ENCODE data around the gene METTL17.
"Not testable (repeated sequence)": the region's sequence is repeated elsewhere in the genome, so short reads cannot be mapped to it uniquely, and the experiment has no call there.

METTL17 gene

DNA sequence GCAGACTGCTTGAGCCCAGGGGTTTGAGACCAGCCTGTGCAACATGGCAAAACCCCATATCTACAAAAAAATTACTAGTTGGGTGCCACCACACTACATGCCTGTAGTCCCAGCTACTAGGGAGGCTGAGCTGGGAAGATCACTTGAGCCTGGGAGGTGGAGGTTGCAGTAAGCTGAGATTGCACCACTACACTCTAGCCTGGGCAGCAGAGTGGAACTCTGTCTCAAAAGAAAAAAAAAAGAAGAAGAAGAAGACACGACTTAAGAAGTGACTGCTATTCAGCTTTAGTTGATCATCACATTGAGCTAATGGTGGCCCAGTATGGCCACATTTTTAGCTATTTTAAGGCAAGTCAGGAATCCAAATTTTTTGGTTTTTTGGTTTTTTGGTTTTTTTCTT is 8.9 kb upstream of the METTL17 start:
- H3K36me3 Mint-ChIP-seq (ENCODE audit: low read depth), result no peaks in the 10 kb centered on the region
- no peaks in the 10 kb centered on the region for H3K4me1 Mint-ChIP-seq (ENCODE audit: low read depth)
- no peaks in the 10 kb centered on the region for H3K9me3 Mint-ChIP-seq
- H3K27ac Mint-ChIP-seq, result no peak overlapping the region
- H3K27me3 Mint-ChIP-seq, result peaks cover 12% of the 10 kb centered on the region
- H3K4me3 Mint-ChIP-seq, result no peak overlapping the region
- no peak for DNase-seq

DNA sequence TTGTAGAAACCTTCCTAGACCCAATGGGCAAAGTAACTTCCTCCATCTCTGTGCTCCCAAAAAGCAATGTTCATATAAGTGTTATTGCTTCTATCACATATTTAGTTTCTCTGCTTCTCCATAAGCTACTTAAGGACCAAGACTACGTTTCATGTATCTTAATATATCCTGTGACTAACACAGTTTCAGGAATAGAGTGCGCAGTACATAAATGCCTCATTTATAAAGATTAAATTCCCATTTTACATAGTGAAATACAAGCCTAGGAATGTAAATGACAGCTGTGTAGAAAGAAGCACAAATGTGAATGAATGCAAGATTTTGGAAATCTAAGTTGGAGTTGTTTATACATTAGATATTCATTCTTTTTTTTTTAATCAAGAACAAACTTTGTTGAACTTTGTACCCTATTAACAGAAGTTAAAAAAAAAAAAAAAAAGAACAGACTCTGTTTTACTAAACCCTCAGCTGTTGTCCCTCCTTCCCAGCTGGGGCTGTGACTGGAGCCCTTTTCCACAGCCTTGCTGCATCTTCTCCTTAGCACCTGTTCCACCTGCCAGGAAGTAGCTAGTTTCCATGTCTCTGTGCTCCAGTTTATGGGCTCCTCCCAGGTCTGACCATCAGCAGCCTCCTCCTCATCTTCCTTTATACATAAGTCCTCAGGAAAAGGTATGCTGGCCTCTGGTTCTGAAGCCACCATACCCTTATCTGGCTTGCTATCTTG is 7.0 kb upstream of the METTL17 start:
- Mint-ChIP-seq H3K36me3 (ENCODE audit: low read depth) (no peaks in the 10 kb centered on the region), H3K27me3 (peaks cover 12% of the 10 kb centered on the region), H3K4me3 (no peak overlapping the region), H3K27ac (no peak overlapping the region), H3K9me3 (no peaks in the 10 kb centered on the region), H3K4me1 (ENCODE audit: low read depth) (peaks cover 4% of the 10 kb centered on the region)
- DNase-seq, result no peak

DNA sequence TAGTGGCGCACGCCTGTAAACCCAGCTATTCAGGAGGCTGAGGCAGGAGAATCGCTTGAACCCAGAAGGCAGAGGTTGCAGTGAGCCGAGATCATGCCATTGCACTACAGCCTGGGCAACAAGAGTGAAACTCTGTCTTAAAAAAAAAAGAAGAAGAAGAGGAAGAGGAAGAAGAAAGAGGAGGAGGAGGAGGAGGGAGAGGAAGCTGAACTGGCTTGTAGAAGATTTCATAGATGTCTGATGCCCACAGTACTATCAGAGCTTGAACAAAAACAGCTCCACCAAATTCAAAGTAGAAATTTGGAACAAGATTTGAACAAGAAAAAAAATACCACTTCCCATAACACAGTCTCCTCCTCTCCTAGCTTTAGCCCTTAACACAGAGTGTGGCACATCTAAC is 4.1 kb upstream of the METTL17 start:
- H3K27me3 Mint-ChIP-seq; H3K4me3 Mint-ChIP-seq; DNase-seq; H3K36me3 Mint-ChIP-seq (ENCODE audit: low read depth); H3K27ac Mint-ChIP-seq; H3K9me3 Mint-ChIP-seq: not testable (repeated sequence)
- peaks cover 21% of the 10 kb centered on the region for H3K4me1 Mint-ChIP-seq (ENCODE audit: low read depth)

DNA sequence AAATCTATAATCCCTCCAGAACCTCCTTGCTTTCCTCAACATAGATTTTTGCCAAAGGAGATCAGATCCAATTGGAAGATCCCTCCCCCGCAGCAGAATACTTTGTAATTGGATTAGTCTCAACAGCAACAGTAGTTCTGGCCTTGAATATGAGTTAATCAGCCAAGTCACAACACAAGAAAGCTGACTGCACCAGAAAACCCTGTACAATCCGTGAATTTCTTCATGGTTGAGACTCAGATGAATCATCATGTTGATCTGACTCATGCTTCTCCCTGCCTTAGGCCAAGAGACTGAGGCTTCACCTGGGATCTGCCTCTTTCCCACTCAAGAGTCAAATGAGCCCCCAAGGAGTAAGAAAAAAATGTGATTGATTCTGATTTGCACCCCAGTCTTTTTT is 3.0 kb upstream of the METTL17 start:
- DNase-seq, result no peak
- Mint-ChIP-seq H3K27ac (no peak overlapping the region), H3K36me3 (ENCODE audit: low read depth) (peaks cover 17% of the 10 kb centered on the region), H3K9me3 (no peaks in the 10 kb centered on the region), H3K4me1 (ENCODE audit: low read depth) (peaks cover 30% of the 10 kb centered on the region), H3K4me3 (no peak overlapping the region), H3K27me3 (peaks cover 2% of the 10 kb centered on the region)

DNA sequence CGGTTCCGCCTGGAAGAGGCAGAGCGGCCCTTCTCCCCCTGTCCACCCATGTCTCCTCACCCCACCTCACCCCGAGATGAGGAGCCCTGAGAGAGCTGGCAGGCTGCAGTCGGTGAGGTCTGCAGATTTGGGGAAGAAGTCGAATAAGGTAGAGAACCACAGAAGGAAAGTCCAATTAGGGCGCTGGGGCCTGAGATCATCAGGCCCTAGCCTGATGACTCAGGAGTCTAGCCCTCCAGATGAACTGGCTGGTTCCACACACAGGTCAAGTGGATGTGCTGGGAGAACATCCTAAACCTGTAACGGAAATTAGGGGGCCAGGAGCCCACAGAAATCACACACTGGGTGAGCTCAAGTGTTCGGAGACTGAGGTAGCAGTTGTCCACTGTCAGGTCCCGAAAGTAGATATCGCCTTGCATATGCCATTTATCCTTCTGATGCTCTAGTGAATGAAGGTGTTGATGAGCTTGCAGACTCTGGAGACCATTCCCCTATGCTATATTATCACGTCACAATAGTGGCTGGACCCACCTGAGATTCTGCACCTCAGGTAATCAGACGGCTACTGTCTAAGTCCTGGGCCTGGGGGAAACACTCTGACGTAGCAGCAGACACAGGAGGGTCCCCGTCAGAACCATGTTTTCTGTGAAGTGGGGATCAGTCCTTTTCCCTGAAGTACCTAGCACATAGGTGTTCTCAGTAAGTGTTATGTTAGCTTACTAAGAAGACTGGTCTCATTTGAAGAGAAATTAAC is 886 bp upstream of the METTL17 start:
- DNase-seq, result no peak
- Mint-ChIP-seq H3K27me3 (no peaks in the 10 kb centered on the region), H3K9me3 (no peaks in the 10 kb centered on the region), H3K36me3 (ENCODE audit: low read depth) (peaks cover 38% of the 10 kb centered on the region), H3K4me3 (peak overlapping the region; percentile 43), H3K4me1 (ENCODE audit: low read depth) (peaks cover 37% of the 10 kb centered on the region), H3K27ac (peak overlapping the region; percentile 44)

DNA sequence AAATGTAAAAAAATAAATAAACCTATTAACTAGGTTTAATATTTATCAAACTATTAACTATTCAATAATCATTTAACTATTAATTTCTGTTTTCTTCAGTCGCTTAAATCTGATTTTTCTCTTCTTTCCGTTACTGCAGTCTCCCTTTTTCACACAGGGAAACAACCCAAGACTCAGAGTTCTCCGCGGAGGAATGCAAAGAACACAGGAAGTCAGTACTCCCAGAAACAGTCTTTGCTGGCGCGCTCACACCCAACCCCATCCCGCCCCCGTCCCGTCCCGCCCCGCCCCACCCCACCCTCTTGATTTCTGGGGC is 351 bp upstream of the METTL17 start:
- H3K36me3 Mint-ChIP-seq (ENCODE audit: low read depth), result peaks cover 44% of the 10 kb centered on the region
- H3K9me3 Mint-ChIP-seq, result no peaks in the 10 kb centered on the region
- H3K27ac Mint-ChIP-seq, result peak overlapping the region; percentile 87
- H3K4me3 Mint-ChIP-seq, result peak overlapping the region; percentile 96
- H3K4me1 Mint-ChIP-seq (ENCODE audit: low read depth), result peaks cover 37% of the 10 kb centered on the region
- DNase-seq, result no peak
- no peaks in the 10 kb centered on the region for H3K27me3 Mint-ChIP-seq

DNA sequence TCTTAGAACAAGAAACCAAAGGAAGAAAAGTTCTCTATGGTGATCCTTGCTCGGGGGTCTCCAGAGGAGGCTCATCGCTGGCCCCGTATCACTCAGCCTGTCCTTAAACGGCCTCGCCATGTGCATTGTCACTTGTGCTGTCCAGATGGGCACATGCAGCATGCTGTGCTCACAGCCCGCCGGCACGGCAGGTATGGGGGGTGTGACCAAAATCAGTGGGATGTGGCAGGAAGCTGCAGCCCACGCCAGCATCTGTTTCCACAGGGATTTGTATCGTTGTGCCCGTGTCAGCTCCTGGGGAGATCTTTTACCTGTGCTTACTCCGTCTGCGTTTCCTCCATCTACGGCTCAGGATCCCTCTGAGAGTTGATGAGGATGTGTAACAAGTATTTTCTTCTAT is 6.7 kb downstream of the METTL17 start:
- H3K4me1 Mint-ChIP-seq (ENCODE audit: low read depth), result peaks cover 24% of the 10 kb centered on the region
- peaks cover 65% of the 10 kb centered on the region for H3K36me3 Mint-ChIP-seq (ENCODE audit: low read depth)
- DNase-seq, result no peak
- H3K9me3 Mint-ChIP-seq, result no peaks in the 10 kb centered on the region
- no peaks in the 10 kb centered on the region for H3K27me3 Mint-ChIP-seq
- H3K27ac Mint-ChIP-seq, result no peak overlapping the region
- H3K4me3 Mint-ChIP-seq, result no peak overlapping the region

DNA sequence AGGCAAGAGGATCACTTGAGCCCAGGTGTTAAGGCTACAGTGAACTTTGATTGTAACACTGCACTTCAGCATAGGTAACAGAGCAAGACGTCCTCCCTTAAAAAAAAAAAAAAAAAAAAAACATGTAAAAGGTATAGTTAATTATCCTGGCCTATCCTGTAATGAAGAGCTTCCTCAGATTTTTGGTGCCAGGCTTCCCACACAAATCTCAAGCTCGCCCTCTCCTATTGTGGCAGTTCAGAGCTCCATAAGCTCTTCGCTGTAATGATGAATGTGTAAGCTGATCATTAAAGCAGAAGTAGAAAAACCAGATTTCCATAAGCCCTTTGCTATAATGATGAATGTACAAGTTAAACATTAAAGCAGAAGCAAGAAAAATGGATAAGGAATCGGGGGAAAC is 7.3 kb downstream of the METTL17 start:
- H3K27ac Mint-ChIP-seq, result no peak overlapping the region
- H3K4me3 Mint-ChIP-seq, result no peak overlapping the region
- peaks cover 59% of the 10 kb centered on the region for H3K36me3 Mint-ChIP-seq (ENCODE audit: low read depth)
- peaks cover 18% of the 10 kb centered on the region for H3K4me1 Mint-ChIP-seq (ENCODE audit: low read depth)
- H3K27me3 Mint-ChIP-seq, result no peaks in the 10 kb centered on the region
- no peak for DNase-seq
- no peaks in the 10 kb centered on the region for H3K9me3 Mint-ChIP-seq

DNA sequence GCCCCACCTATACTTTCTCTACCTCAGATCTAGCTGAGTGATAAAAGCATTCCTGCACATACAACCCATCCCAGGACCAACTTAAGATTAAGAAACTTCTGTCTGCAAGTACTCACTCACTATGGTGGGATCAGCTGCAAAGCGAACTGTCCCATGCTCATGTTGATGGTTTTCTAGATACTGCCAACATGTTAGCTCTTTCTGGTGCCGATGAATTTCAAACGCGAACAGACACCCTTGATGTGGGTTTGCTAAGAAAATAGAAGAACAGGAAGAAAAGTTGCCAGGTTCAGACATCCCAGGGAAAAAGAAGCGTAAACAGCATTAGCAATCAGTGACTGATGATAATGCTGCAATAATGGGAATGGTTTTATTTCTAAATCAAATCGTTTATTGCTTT is 7.8 kb downstream of the METTL17 start:
- H3K27me3 Mint-ChIP-seq, result no peaks in the 10 kb centered on the region
- H3K4me1 Mint-ChIP-seq (ENCODE audit: low read depth), result peaks cover 17% of the 10 kb centered on the region
- DNase-seq, result no peak
- no peaks in the 10 kb centered on the region for H3K9me3 Mint-ChIP-seq
- no peak overlapping the region for H3K4me3 Mint-ChIP-seq
- H3K27ac Mint-ChIP-seq, result no peak overlapping the region
- H3K36me3 Mint-ChIP-seq (ENCODE audit: low read depth), result peaks cover 54% of the 10 kb centered on the region

DNA sequence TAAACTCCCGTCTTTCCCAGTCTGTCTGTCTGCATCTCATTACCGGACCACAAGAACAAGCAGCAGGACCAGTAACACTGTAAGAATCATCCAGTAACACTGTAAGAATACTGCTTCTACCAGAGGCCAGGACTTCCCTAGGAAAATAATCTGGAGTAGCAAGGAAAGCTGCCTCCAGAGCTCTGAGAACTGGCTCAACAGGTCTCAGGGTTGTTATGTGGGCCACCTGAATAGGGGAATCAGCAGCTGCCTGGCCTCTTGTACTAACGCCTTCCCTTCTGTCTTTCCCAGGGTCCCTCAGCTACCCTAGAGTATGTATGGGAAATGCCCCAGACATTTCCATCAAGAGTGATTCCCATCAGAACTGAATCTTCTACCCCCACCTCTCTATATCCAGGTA is 8.4 kb downstream of the METTL17 start:
- Mint-ChIP-seq H3K27me3 (no peaks in the 10 kb centered on the region), H3K36me3 (ENCODE audit: low read depth) (peaks cover 49% of the 10 kb centered on the region), H3K9me3 (no peaks in the 10 kb centered on the region), H3K4me1 (ENCODE audit: low read depth) (peaks cover 14% of the 10 kb centered on the region), H3K4me3 (no peak overlapping the region), H3K27ac (peak overlapping the region; percentile 40)
- no peak for DNase-seq

DNA sequence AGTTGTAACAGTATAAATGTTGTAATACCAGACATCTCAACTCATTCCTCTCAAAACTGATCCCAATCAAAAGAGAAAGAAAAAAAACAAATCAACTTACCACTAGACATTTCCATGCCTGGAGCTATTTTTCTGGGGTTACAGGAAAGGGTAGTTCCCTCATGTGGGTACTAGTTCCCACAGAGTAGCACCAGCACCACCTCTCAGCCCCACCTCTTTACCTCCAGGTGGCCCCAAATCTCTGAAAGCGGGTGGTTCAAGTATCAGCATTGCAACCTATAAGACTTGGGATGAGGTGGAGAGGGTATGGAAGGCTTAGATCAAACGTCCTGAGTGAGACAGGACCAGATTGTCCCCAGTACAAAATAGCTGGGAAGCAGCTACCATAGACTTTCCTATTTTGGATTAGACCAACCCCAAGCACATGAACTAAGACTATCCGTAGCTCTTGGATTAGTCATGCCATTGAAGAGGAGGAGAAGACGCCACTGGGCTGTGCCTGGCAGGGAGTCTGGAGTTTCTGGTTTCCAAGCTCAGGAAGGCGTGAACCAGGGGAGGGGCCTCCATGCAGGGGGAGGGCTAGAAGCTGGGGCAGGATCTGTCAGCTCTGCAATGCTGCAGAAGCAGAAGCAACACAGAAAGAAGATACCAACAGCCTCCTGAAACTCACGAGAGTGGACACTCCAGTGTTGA is 9.0 kb downstream of the METTL17 start, which contains the start of gene SLC39A2:
SLC39A2 (plus strand) TSS at position 620 of the 693 bp plus-strand sequence. CDS start 154 bp downstream, outside the sequence.
- Mint-ChIP-seq H3K27ac (peak within 1 kb of the TSS; percentile 40), H3K27me3 (no peaks in the 10 kb centered on the region), H3K4me3 (no peak within 1 kb of the TSS), H3K4me1 (ENCODE audit: low read depth) (peaks cover 14% of the 10 kb centered on the region), H3K36me3 (ENCODE audit: low read depth) (peaks cover 42% of the 10 kb centered on the region), H3K9me3 (no peaks in the 10 kb centered on the region)
- DNase-seq, result no peak

DNA sequence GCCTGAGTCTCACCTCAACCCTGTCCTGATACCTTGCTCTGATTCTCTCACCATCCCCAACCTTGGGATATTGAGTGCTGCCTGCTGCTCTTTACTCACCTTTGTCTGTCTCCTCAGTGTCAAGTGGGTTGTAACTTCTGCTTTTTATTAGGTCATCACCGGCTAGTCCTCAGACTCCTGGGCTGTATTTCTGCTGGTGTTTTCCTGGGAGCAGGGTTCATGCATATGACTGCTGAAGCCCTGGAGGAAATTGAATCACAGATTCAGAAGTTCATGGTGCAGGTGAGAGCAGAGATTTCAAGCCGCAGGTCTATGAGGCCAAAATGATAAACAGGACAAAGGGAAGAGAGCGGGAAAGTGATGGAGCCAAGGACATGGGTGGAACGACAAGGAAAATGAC is 9.8 kb downstream of the METTL17 start:
- no peaks in the 10 kb centered on the region for H3K27me3 Mint-ChIP-seq
- H3K9me3 Mint-ChIP-seq, result no peaks in the 10 kb centered on the region
- H3K27ac Mint-ChIP-seq, result no peak overlapping the region
- no peak for DNase-seq
- no peak overlapping the region for H3K4me3 Mint-ChIP-seq
- H3K36me3 Mint-ChIP-seq (ENCODE audit: low read depth), result peaks cover 34% of the 10 kb centered on the region
- H3K4me1 Mint-ChIP-seq (ENCODE audit: low read depth), result peaks cover 14% of the 10 kb centered on the region

DNA sequence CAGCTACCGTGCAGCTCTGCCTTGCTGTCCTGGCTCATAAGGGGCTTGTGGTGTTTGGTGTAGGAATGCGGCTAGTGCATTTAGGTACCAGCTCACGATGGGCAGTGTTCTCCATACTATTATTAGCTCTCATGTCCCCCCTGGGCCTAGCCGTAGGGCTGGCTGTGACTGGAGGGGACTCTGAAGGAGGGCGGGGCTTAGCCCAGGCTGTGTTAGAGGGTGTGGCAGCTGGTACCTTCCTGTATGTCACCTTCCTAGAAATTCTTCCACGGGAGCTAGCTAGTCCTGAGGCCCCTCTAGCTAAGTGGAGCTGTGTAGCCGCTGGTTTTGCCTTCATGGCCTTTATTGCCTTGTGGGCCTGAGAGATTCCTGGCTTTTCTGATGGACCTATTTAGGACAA is 11.4 kb downstream of the METTL17 start:
- peaks cover 18% of the 10 kb centered on the region for H3K36me3 Mint-ChIP-seq (ENCODE audit: low read depth)
- H3K9me3 Mint-ChIP-seq, result no peaks in the 10 kb centered on the region
- H3K4me1 Mint-ChIP-seq (ENCODE audit: low read depth), result peaks cover 8% of the 10 kb centered on the region

DNA sequence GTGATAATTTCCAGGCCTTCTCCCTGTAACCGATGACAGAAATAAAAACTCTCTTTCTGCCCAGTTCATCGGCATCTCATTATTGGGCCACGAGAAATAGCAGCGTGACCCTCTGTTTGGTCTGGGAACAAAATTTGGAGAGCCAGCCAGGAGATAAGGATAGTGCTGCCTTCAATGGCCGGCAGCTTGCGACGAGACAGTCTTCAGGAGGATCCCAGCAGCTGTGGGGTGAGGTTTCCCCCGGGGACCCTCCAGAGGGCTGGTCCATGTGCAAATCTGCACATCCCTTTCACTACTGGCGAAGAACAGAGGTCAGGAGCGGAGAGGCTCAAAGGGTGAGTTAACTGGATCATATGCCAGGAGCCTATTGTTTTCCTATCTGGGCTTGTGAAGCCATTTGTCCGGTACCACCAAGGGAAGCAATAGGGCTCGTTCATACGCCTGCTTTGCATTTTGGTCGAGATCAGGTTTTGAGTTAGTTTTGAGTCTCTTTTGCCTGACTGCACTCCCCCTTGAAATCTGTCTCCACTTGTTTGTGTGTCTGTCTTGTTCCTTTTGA is 14.1 kb downstream of the METTL17 start:
- H3K36me3 Mint-ChIP-seq (ENCODE audit: low read depth), result no peaks in the 10 kb centered on the region
- no peaks in the 10 kb centered on the region for H3K27me3 Mint-ChIP-seq
- no peak overlapping the region for H3K4me3 Mint-ChIP-seq
- no peaks in the 10 kb centered on the region for H3K4me1 Mint-ChIP-seq (ENCODE audit: low read depth)
- DNase-seq, result no peak
- H3K9me3 Mint-ChIP-seq, result no peaks in the 10 kb centered on the region
- H3K27ac Mint-ChIP-seq, result no peak overlapping the region

More for the DNA sequence above, 11.4 kb downstream of the METTL17 start:
- H3K4me3 Mint-ChIP-seq, result no peak overlapping the region
- H3K27ac Mint-ChIP-seq, result no peak overlapping the region
- H3K27me3 Mint-ChIP-seq, result no peaks in the 10 kb centered on the region
- DNase-seq, result no peak

DNA sequence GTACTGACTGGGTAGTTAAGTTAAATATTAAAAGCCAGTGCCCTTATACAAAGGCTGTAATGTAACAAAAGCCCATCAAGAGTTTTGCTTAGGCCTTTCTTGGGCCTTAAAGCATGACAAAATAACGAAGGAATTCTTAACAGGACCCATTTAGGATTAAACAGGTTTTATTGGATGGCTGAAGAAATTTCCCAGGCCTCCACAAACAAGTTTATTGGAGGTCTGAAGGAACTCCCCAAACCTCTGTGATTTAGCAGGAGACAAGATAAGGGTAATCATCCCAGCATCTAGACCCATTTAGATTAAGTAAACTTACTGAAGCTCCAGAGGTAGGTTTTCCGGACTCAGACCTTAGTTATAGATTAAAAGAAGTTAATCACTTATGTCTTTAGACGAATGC is 19.9 kb downstream of the METTL17 start:
- H3K27me3 Mint-ChIP-seq, result peaks cover 17% of the 10 kb centered on the region
- H3K9me3 Mint-ChIP-seq; H3K4me1 Mint-ChIP-seq (ENCODE audit: low read depth); H3K36me3 Mint-ChIP-seq (ENCODE audit: low read depth); H3K27ac Mint-ChIP-seq; DNase-seq; H3K4me3 Mint-ChIP-seq: not testable (repeated sequence)

Measured in activated T-cell treated with anti-CD3 and anti-CD28 coated beads, Interleukin-2, amount 50 U/mL, for 24 hours (primary cell).